ENCODE data around the gene CKMT2.

Gene CKMT2

GRCh38 chr5:81238460-81238859 lies 5.3 kb downstream of the CKMT2 start:
- H3K36me3 ChIP-seq (ENCODE audit: control insufficient read depth in 4 of 4, insufficient read depth in 4 of 4, low read length in 3 of 4) = no peaks in the 10 kb centered on the region
- POLR2A ChIA-PET = no interaction called here
- H3K4me3 ChIP-seq (ENCODE audit: control insufficient read depth in 1 of 7, extremely low read depth in 1 of 7, insufficient read depth in 4 of 7, low read depth in 2 of 7, low read length in 6 of 7) = no peak overlapping the region
- H3K27me3 ChIP-seq (replicated peaks in 2 of 5; ENCODE audit: control insufficient read depth in 4 of 5, insufficient read depth in 5 of 5, low read length in 4 of 5) = peaks cover 0 to 5% (median 0%) of the 10 kb centered on the region in 5 experiments
- H3K4me1 ChIP-seq (ENCODE audit: control extremely low read depth in 1 of 4, control insufficient read depth in 4 of 4, insufficient read depth in 4 of 4, low read length in 3 of 4) = peaks cover 0 to 2% (median under 1%) of the 10 kb centered on the region in 4 experiments
- H3K9me3 ChIP-seq (ENCODE audit: control extremely low read depth in 1 of 5, control insufficient read depth in 4 of 5, insufficient read depth in 2 of 5, low read depth in 1 of 5, low read length in 4 of 5) = no peaks in the 10 kb centered on the region
- CTCF ChIA-PET = no interaction called here
- WGBS (ENCODE audit: insufficient coverage) = 98% methylated on average over 4 of the region's 4 CpGs
- no peak overlapping the region for H3K27ac ChIP-seq (ENCODE audit: insufficient read depth in 1 of 2, low read depth in 1 of 2, low read length in 2 of 2, poor library complexity in 1 of 2, severe bottlenecking in 2 of 2)
- DNase-seq = no peak

- no peak overlapping the region for H3K27ac ChIP-seq (ENCODE audit: insufficient read depth in 1 of 2, low read depth in 1 of 2, low read length in 2 of 2, poor library complexity in 1 of 2, severe bottlenecking in 2 of 2)
- no peak overlapping the region for H3K4me3 ChIP-seq (ENCODE audit: control insufficient read depth in 1 of 7, extremely low read depth in 1 of 7, insufficient read depth in 4 of 7, low read depth in 2 of 7, low read length in 6 of 7)
- CTCF ChIA-PET = no interaction called here
- H3K36me3 ChIP-seq (ENCODE audit: control insufficient read depth in 4 of 4, insufficient read depth in 4 of 4, low read length in 3 of 4) = no peaks in the 10 kb centered on the region
- no peak for DNase-seq
- no peaks in the 10 kb centered on the region for H3K4me1 ChIP-seq (ENCODE audit: control extremely low read depth in 1 of 4, control insufficient read depth in 4 of 4, insufficient read depth in 4 of 4, low read length in 3 of 4)
- POLR2A ChIA-PET = no interaction called here
- 100% methylated on average over 3 of the region's 5 CpGs for WGBS (ENCODE audit: insufficient coverage)
- H3K9me3 ChIP-seq (ENCODE audit: control extremely low read depth in 1 of 5, control insufficient read depth in 4 of 5, insufficient read depth in 2 of 5, low read depth in 1 of 5, low read length in 4 of 5) = no peaks in the 10 kb centered on the region
- H3K27me3 ChIP-seq (replicated peaks in 2 of 5; ENCODE audit: control insufficient read depth in 4 of 5, insufficient read depth in 5 of 5, low read length in 4 of 5) = no peaks in the 10 kb centered on the region
These were observed 6.5 kb downstream of the CKMT2 start for GRCh38 chr5:81239613-81240012.

DNA sequence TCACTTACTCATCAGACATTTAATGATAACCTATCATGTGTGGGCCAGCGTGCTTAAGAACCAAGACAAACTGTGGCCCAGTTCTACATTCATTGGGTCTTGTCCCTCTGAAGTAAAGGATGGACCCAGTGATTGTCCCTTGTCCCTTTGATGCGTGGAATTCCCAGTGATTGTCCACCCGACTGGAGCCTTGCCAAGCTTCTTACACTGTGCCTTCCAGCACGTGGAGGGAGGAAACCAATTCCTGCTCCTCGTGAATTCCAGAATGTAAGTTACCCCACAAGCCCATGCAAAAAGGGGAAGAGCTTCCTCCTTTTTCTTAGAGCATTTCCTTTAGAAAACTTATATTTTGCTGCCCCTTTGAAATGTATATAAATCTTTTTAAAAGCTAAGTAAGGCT lies 7.9 kb downstream of the CKMT2 start:
- peaks cover 0 to 3% (median 0%) of the 10 kb centered on the region in 4 experiments for H3K36me3 ChIP-seq (ENCODE audit: control insufficient read depth in 4 of 4, insufficient read depth in 4 of 4, low read length in 3 of 4)
- no peaks in the 10 kb centered on the region for H3K9me3 ChIP-seq (ENCODE audit: control extremely low read depth in 1 of 5, control insufficient read depth in 4 of 5, insufficient read depth in 2 of 5, low read depth in 1 of 5, low read length in 4 of 5)
- WGBS (ENCODE audit: insufficient coverage) = 78% methylated on average over 5 of the region's 5 CpGs
- H3K4me3 ChIP-seq (ENCODE audit: control insufficient read depth in 1 of 7, extremely low read depth in 1 of 7, insufficient read depth in 4 of 7, low read depth in 2 of 7, low read length in 6 of 7) = no peak overlapping the region
- H3K27me3 ChIP-seq (replicated peaks in 2 of 5; ENCODE audit: control insufficient read depth in 4 of 5, insufficient read depth in 5 of 5, low read length in 4 of 5) = no peaks in the 10 kb centered on the region
- CTCF ChIA-PET = interaction anchor here (0.9 kb wide), 1 partner anchor 31 kb away, joined by 3 read pairs; no protein-coding TSS in a partner anchor
- no peaks in the 10 kb centered on the region for H3K4me1 ChIP-seq (ENCODE audit: control extremely low read depth in 1 of 4, control insufficient read depth in 4 of 4, insufficient read depth in 4 of 4, low read length in 3 of 4)
- POLR2A ChIA-PET = no interaction called here
- H3K27ac ChIP-seq (ENCODE audit: insufficient read depth in 1 of 2, low read depth in 1 of 2, low read length in 2 of 2, poor library complexity in 1 of 2, severe bottlenecking in 2 of 2) = no peak overlapping the region
- no peak for DNase-seq

DNA sequence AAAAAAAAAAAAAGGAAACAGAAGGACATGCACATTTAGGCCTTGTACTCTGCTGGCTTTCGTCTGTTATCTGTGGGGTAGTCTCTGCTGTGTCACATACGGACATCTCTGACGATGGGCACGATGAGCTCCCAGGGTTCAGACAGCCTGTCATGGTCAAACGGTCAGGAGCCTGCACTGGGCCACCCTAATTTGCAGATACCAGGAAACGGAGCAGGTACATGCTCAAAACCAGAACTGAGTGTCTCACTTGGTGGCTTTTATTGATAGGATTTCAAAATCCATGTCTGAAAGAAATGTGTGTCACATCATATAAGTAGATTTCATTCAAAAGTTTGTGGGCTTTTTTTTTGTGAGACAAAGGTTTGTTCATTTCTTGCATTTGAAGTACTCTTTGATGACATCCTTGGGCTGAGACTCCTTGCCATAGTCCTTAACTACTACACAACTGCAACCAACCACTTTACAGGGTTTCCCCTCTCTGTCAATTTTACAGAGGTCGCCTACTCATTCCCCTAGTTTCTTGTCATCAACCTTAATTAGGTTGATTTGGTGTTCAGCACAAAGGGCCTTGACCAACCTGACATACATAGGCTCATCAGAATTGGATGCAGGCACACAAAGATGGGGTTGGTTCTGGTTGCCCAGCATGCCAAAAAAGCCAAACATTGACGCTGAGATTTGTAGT lies 9.0 kb downstream of the CKMT2 start:
- CTCF ChIA-PET = interaction anchor here (0.6 kb wide), 1 partner anchor 406 kb away, joined by 3 read pairs; no protein-coding TSS in a partner anchor
- WGBS (ENCODE audit: insufficient coverage) = 99% methylated on average over 8 of the region's 8 CpGs
- Histone ChIP-seq H3K4me3 (ENCODE audit: control insufficient read depth in 1 of 7, extremely low read depth in 1 of 7, insufficient read depth in 4 of 7, low read depth in 2 of 7, low read length in 6 of 7) (no peak overlapping the region), H3K4me1 (ENCODE audit: control extremely low read depth in 1 of 4, control insufficient read depth in 4 of 4, insufficient read depth in 4 of 4, low read length in 3 of 4) (no peaks in the 10 kb centered on the region), H3K9me3 (ENCODE audit: control extremely low read depth in 1 of 5, control insufficient read depth in 4 of 5, insufficient read depth in 2 of 5, low read depth in 1 of 5, low read length in 4 of 5) (no peaks in the 10 kb centered on the region), H3K27me3 (replicated peaks in 2 of 5; ENCODE audit: control insufficient read depth in 4 of 5, insufficient read depth in 5 of 5, low read length in 4 of 5) (no peaks in the 10 kb centered on the region), H3K27ac (ENCODE audit: insufficient read depth in 1 of 2, low read depth in 1 of 2, low read length in 2 of 2, poor library complexity in 1 of 2, severe bottlenecking in 2 of 2) (no peak overlapping the region), H3K36me3 (ENCODE audit: control insufficient read depth in 4 of 4, insufficient read depth in 4 of 4, low read length in 3 of 4) (peaks cover 0 to 3% (median 0%) of the 10 kb centered on the region in 4 experiments)
- POLR2A ChIA-PET = no interaction called here
- no peak for DNase-seq

DNA sequence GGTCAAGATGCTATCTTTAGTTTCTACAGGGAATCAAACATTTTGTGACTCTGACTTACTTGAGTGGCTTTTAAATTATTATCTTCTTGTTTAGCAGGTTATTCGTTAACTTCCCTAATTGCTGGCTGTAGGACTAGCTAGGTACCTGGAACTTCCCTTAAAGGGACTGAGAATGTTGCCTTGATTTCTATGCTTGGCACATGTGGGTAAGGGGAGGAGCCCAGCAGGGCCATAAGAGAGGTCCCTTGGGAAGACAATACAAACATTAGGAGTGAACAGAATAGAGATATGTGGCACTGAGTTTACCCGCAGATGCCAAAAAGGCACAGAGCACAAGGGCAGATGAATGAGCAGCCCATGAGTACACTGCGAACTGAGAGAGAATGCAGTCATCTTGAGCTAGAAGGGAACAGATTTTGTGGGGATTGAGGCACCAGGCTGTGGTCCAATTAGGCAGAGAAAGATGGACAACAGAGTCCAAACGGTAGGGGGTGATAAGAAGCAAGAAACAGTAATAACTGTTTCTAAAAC lies 9.8 kb downstream of the CKMT2 start:
- peaks cover 0 to 3% (median 0%) of the 10 kb centered on the region in 4 experiments for H3K36me3 ChIP-seq (ENCODE audit: control insufficient read depth in 4 of 4, insufficient read depth in 4 of 4, low read length in 3 of 4)
- no peak overlapping the region for H3K27ac ChIP-seq (ENCODE audit: insufficient read depth in 1 of 2, low read depth in 1 of 2, low read length in 2 of 2, poor library complexity in 1 of 2, severe bottlenecking in 2 of 2)
- POLR2A ChIA-PET = no interaction called here
- H3K9me3 ChIP-seq (ENCODE audit: control extremely low read depth in 1 of 5, control insufficient read depth in 4 of 5, insufficient read depth in 2 of 5, low read depth in 1 of 5, low read length in 4 of 5) = no peaks in the 10 kb centered on the region
- WGBS (ENCODE audit: insufficient coverage) = 93% methylated on average over 3 of the region's 4 CpGs
- no peaks in the 10 kb centered on the region for H3K27me3 ChIP-seq (replicated peaks in 2 of 5; ENCODE audit: control insufficient read depth in 4 of 5, insufficient read depth in 5 of 5, low read length in 4 of 5)
- no peak for DNase-seq
- H3K4me1 ChIP-seq (ENCODE audit: control extremely low read depth in 1 of 4, control insufficient read depth in 4 of 4, insufficient read depth in 4 of 4, low read length in 3 of 4) = no peaks in the 10 kb centered on the region
- H3K4me3 ChIP-seq (ENCODE audit: control insufficient read depth in 1 of 7, extremely low read depth in 1 of 7, insufficient read depth in 4 of 7, low read depth in 2 of 7, low read length in 6 of 7) = no peak overlapping the region
- CTCF ChIA-PET = no interaction called here

- no peaks in the 10 kb centered on the region for H3K4me1 ChIP-seq (ENCODE audit: control extremely low read depth in 1 of 4, control insufficient read depth in 4 of 4, insufficient read depth in 4 of 4, low read length in 3 of 4)
- H3K9me3 ChIP-seq (ENCODE audit: control extremely low read depth in 1 of 5, control insufficient read depth in 4 of 5, insufficient read depth in 2 of 5, low read depth in 1 of 5, low read length in 4 of 5) = no peaks in the 10 kb centered on the region
- POLR2A ChIA-PET = no interaction called here
- 100% methylated on average over 1 of the region's 4 CpGs for WGBS (ENCODE audit: insufficient coverage)
- CTCF ChIA-PET = no interaction called here
- H3K36me3 ChIP-seq (ENCODE audit: control insufficient read depth in 4 of 4, insufficient read depth in 4 of 4, low read length in 3 of 4) = peaks cover 0 to 3% (median 0%) of the 10 kb centered on the region in 4 experiments
- no peak overlapping the region for H3K4me3 ChIP-seq (ENCODE audit: control insufficient read depth in 1 of 7, extremely low read depth in 1 of 7, insufficient read depth in 4 of 7, low read depth in 2 of 7, low read length in 6 of 7)
- no peak overlapping the region for H3K27ac ChIP-seq (ENCODE audit: insufficient read depth in 1 of 2, low read depth in 1 of 2, low read length in 2 of 2, poor library complexity in 1 of 2, severe bottlenecking in 2 of 2)
- no peaks in the 10 kb centered on the region for H3K27me3 ChIP-seq (replicated peaks in 2 of 5; ENCODE audit: control insufficient read depth in 4 of 5, insufficient read depth in 5 of 5, low read length in 4 of 5)
- no peak for DNase-seq
These were observed 11.3 kb downstream of the CKMT2 start for GRCh38 chr5:81244451-81244850.

GRCh38 chr5:81245871-81246235 lies 12.7 kb downstream of the CKMT2 start:
- Histone ChIP-seq H3K9me3 (ENCODE audit: control extremely low read depth in 1 of 5, control insufficient read depth in 4 of 5, insufficient read depth in 2 of 5, low read depth in 1 of 5, low read length in 4 of 5) (peaks cover 0 to 5% (median 0%) of the 10 kb centered on the region in 5 experiments), H3K36me3 (ENCODE audit: control insufficient read depth in 4 of 4, insufficient read depth in 4 of 4, low read length in 3 of 4) (peaks cover 0 to 7% (median 5%) of the 10 kb centered on the region in 4 experiments), H3K27ac (ENCODE audit: insufficient read depth in 1 of 2, low read depth in 1 of 2, low read length in 2 of 2, poor library complexity in 1 of 2, severe bottlenecking in 2 of 2) (no peak overlapping the region), H3K4me1 (ENCODE audit: control extremely low read depth in 1 of 4, control insufficient read depth in 4 of 4, insufficient read depth in 4 of 4, low read length in 3 of 4) (no peaks in the 10 kb centered on the region), H3K4me3 (ENCODE audit: control insufficient read depth in 1 of 7, extremely low read depth in 1 of 7, insufficient read depth in 4 of 7, low read depth in 2 of 7, low read length in 6 of 7) (no peak overlapping the region), H3K27me3 (replicated peaks in 2 of 5; ENCODE audit: control insufficient read depth in 4 of 5, insufficient read depth in 5 of 5, low read length in 4 of 5) (no peaks in the 10 kb centered on the region)
- no peak for DNase-seq
- POLR2A ChIA-PET = no interaction called here
- 95% methylated on average over 5 of the region's 5 CpGs for WGBS (ENCODE audit: insufficient coverage)
- CTCF ChIA-PET = interaction anchor here (0.6 kb wide), 1 partner anchor 325 kb away, joined by 3 read pairs; no protein-coding TSS in a partner anchor
